HG02759 (cell line): Measurements from ENCODE around the gene CGNL1.

ENCODE experiments used
- ATAC-seq: cut with Tn5 transposase; IDR thresholded peaks from one replicate; pipeline ENCODE4 v1.9.1; 2021; ENCODE audit warnings: mild to moderate bottlenecking, moderate library complexity; ENCODE audit not compliant: unreplicated experiment

The CGNL1 gene

GRCh38 chr15:57385923-57386390, 9.7 kb downstream of the CGNL1 start:
- ATAC-seq, result no peak

GRCh38 chr15:57386976-57387375, 10.7 kb downstream of the CGNL1 start:
- no peak for ATAC-seq

- no peak for ATAC-seq
Measured at GRCh38 chr15:57387564-57388076, 11.3 kb downstream of the CGNL1 start.

GRCh38 chr15:57388464-57388863, 12.2 kb downstream of the CGNL1 start:
- ATAC-seq, result no peak

GRCh38 chr15:57389991-57390390, 13.7 kb downstream of the CGNL1 start:
- no peak for ATAC-seq

- no peak for ATAC-seq
Measured at GRCh38 chr15:57390583-57390982, 14.3 kb downstream of the CGNL1 start.

- ATAC-seq, result no peak
Measured at GRCh38 chr15:57391537-57391936, 15.2 kb downstream of the CGNL1 start.

GRCh38 chr15:57393061-57393460, 16.8 kb downstream of the CGNL1 start:
- ATAC-seq, result no peak

- ATAC-seq, result no peak
Measured at GRCh38 chr15:57395292-57395691, 19.0 kb downstream of the CGNL1 start.

- no peak for ATAC-seq
Measured at GRCh38 chr15:57398336-57398735, 22.0 kb downstream of the CGNL1 start.

- ATAC-seq, result no peak
Measured at GRCh38 chr15:57401546-57401945, 25.2 kb downstream of the CGNL1 start.

GRCh38 chr15:57403017-57403416, 26.7 kb downstream of the CGNL1 start:
- ATAC-seq, result no peak

GRCh38 chr15:57403566-57404325, 27.4 kb downstream of the CGNL1 start:
- no peak for ATAC-seq

GRCh38 chr15:57405133-57405532, 28.8 kb downstream of the CGNL1 start:
- ATAC-seq, result no peak

- ATAC-seq, result no peak
Measured at GRCh38 chr15:57406062-57406772, 29.9 kb downstream of the CGNL1 start.

- no peak for ATAC-seq
Measured at GRCh38 chr15:57410373-57410772, 34.1 kb downstream of the CGNL1 start.

GRCh38 chr15:57411945-57412768, 35.9 kb downstream of the CGNL1 start:
- ATAC-seq, result no peak

- ATAC-seq, result no peak
Measured at GRCh38 chr15:57415602-57416001, 39.3 kb downstream of the CGNL1 start.

- ATAC-seq, result no peak
Measured at GRCh38 chr15:57418635-57419034, 42.3 kb downstream of the CGNL1 start.

- no peak for ATAC-seq
Measured at GRCh38 chr15:57419335-57419734, 43.0 kb downstream of the CGNL1 start.

GRCh38 chr15:57421110-57421509, 44.8 kb downstream of the CGNL1 start:
- no peak for ATAC-seq
